Measurements from ENCODE around the gene RHEB. TPM values are rescaled to one million over a fixed set of nuclear protein-coding genes. Genes with fewer than 3 reads are reported as not detected.
A peak's percentile ranks its signal among the peaks of the same experiment; 100 is the strongest.

RHEB gene
- total and polyA plus RNA-seq, 2 of the 13 experiments (the other 11 are each of a cell fraction or from before 2014, with no cell fraction given), result 55.0 to 77.6 TPM

- TF ChIP-seq SRY (CRISPR knock-in tag; IDR thresholded peaks at IDR 0.05) (0 out of 2 replicates have a peak, but pooled peaks have one; percentile 51), ZNF138 (CRISPR knock-in tag; IDR thresholded peaks at IDR 0.05; ENCODE audit: low read depth) (no peak), KDM1A (CRISPR knock-in tag; IDR thresholded peaks at IDR 0.05) (no peak), YEATS2 (CRISPR knock-in tag; IDR thresholded peaks at IDR 0.05; ENCODE audit: borderline replicate concordance) (no peak), ZNF782 (CRISPR knock-in tag; IDR thresholded peaks at IDR 0.05; ENCODE audit: borderline replicate concordance) (no peak), ZFY (CRISPR knock-in tag; IDR thresholded peaks at IDR 0.05) (no peak), BCLAF1 (IDR thresholded peaks at IDR 0.05) (no peak), ZHX2 (IDR thresholded peaks at IDR 0.05; ENCODE audit: low read depth) (peak; percentile 71), ZHX2 (CRISPR knock-in tag; IDR thresholded peaks at IDR 0.05; ENCODE audit: borderline replicate concordance) (no peak), MIER2 (CRISPR knock-in tag; IDR thresholded peaks at IDR 0.05) (no peak), AGO1 (IDR thresholded peaks at IDR 0.05; ENCODE audit: low read depth, low read length, poor library complexity, severe bottlenecking) (no peak)
- TF ChIP-seq, protein P1, sequence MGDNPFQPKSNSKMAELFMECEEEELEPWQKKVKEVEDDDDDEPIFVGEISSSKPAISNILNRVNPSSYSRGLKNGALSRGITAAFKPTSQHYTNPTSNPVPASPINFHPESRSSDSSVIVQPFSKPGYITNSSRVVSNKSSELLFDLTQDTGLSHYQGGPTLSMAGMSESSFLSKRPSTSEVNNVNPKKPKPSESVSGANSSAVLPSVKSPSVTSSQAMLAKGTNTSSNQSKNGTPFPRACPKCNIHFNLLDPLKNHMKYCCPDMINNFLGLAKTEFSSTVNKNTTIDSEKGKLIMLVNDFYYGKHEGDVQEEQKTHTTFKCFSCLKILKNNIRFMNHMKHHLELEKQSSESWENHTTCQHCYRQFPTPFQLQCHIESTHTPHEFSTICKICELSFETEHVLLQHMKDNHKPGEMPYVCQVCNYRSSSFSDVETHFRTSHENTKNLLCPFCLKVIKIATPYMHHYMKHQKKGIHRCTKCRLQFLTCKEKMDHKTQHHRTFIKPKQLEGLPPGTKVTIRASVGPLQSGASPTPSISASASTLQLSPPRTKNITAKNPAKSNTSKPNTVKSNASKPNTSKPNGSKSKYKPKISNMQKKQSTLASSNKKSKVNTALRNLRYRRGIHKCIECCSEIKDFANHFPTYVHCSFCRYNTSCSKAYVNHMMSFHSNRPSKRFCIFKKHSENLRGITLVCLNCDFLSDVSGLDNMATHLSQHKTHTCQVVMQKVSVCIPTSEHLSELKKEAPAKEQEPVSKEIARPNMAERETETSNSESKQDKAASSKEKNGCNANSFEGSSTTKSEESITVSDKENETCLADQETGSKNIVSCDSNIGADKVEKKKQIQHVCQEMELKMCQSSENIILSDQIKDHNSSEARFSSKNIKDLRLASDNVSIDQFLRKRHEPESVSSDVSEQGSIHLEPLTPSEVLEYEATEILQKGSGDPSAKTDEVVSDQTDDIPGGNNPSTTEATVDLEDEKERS (CRISPR knock-in tag; IDR thresholded peaks at IDR 0.05), result no peak
- TF ChIP-seq, protein P2, sequence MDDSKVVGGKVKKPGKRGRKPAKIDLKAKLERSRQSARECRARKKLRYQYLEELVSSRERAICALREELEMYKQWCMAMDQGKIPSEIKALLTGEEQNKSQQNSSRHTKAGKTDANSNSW (CRISPR knock-in tag; IDR thresholded peaks at IDR 0.05; ENCODE audit: borderline replicate concordance), result no peak
These were observed at the start of gene RHEB (continued) for GRCh38 chr7:151519765-151520418.

Data from HepG2 (cell line).